ENCODE results near the gene USP49.
"Not testable (repeated sequence)": the region's sequence is repeated elsewhere in the genome, so short reads cannot be mapped to it uniquely, and the experiment has no call there.

The USP49 gene

DNA sequence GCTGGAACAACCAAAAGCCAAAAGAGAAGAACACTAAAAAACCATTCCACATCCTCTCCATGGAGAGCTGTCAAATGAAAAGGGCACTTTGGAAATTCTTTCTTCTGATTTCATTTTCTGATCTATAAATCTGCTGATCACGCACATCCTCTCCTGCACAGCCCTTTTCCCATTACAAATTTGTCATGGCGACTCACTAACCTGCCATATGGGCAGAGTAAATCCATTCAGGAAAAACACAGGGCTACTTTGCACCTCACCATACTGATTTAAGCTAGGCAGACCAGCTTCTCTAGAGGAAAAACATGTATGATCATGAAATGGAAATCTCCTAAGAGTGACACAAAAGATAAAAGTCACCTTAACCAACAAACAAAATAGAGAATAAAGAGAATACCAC lies 81.7 kb downstream of the USP49 start:
- TF ChIP-seq, protein P1, sequence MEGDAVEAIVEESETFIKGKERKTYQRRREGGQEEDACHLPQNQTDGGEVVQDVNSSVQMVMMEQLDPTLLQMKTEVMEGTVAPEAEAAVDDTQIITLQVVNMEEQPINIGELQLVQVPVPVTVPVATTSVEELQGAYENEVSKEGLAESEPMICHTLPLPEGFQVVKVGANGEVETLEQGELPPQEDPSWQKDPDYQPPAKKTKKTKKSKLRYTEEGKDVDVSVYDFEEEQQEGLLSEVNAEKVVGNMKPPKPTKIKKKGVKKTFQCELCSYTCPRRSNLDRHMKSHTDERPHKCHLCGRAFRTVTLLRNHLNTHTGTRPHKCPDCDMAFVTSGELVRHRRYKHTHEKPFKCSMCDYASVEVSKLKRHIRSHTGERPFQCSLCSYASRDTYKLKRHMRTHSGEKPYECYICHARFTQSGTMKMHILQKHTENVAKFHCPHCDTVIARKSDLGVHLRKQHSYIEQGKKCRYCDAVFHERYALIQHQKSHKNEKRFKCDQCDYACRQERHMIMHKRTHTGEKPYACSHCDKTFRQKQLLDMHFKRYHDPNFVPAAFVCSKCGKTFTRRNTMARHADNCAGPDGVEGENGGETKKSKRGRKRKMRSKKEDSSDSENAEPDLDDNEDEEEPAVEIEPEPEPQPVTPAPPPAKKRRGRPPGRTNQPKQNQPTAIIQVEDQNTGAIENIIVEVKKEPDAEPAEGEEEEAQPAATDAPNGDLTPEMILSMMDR (conservative IDR thresholded peaks at IDR 0.05; ENCODE audit: low read length): no peak
- H3K4me3 ChIP-seq (ENCODE audit: low read length): no peak overlapping the region

DNA sequence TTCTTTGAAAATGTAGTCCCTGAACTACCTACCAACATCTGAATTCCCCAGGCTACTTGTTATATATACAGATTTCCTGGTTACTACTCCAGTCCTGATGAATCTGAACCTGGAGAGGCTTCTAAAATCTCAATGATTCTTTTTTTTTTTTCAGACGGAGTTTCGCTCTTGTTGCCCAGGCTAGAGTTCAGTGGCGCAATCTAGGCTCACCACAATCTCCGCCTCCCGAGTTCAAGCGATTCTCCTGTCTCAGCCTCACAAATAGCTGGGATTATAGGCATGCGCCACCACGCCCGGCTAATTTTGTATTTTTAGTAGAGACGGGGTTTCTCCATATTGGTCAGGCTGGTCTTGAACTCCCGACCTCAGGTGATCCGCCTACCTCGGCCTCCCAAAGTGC lies 83.2 kb downstream of the USP49 start:
- DNase-seq (ENCODE audit: low read depth); H3K4me3 ChIP-seq (ENCODE audit: low read length): not testable (repeated sequence)

More for the DNA sequence above, 81.7 kb downstream of the USP49 start:
- no peak for DNase-seq (ENCODE audit: low read depth)

DNA sequence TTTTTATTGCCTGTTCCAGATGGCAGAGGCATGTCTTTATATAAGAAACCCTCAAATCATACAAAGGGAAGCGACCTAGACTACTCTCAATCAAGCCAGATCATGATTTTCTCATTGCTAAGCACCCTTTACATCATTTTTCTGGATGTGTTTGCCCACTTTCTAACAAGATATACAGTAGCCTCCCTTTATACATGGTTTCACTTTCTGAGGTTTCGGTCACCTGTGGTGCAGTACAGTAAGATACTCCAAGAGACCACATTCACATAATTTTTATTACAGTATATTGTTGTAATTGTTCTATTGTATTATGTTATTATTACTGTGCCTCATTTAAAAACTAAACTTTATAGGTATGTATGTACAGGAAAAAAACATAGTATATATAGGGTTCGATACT lies 84.1 kb downstream of the USP49 start:
- no peak overlapping the region for H3K4me3 ChIP-seq (ENCODE audit: low read length)
- TF ChIP-seq, protein P1 (conservative IDR thresholded peaks at IDR 0.05; ENCODE audit: low read length): no peak
- no peak for DNase-seq (ENCODE audit: low read depth)

DNA sequence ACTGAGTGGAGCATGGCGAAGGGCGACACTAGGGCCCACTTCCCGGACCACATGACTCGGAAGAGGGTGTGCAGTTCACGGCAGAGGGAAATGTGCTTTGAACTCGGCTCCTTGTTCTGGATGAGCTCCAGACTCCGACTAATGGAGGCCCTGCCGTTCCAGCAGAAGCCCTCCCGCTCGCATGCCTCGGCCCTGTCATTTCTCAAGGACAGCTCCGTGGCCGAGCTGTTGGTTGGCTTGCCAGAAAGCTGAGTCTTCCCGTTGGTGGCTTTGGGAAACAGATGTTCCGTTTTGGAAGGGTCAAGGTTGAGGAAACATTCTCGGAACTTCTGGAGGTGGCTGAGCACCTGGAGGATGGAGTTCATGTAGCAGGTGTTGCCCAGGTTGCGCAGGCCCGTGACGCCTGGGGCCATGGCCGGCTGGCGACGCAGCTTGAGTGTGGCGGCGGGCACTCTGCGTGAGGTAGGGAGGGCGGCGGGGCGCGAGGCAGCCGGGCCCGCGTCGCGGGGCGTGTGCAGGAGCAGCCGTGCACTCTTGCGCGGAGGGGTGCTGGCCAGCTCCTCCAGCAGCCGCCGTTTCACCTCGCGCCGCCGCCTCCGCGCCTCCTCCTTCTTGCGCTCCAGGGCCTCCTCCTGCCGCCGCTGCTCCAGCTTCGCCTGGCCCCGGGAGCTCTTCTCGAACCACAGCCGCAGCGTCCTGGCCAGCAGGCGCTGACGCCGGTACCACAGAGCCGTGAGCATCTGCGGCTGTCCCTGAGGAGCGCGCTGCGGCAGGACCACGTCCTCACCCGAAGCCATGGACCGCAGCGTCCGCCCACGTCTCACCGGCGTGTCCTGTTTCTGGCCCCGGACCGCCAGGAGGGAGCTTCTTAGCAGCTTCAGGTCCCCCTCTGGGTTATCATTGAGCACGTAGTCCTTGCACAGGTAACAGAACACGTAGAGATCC lies 89.1 kb downstream of the USP49 start:
- TF ChIP-seq, protein P1 (conservative IDR thresholded peaks at IDR 0.05; ENCODE audit: low read length): no peak
- no peak for DNase-seq (ENCODE audit: low read depth)
- H3K4me3 ChIP-seq (ENCODE audit: low read length): no peak overlapping the region

DNA sequence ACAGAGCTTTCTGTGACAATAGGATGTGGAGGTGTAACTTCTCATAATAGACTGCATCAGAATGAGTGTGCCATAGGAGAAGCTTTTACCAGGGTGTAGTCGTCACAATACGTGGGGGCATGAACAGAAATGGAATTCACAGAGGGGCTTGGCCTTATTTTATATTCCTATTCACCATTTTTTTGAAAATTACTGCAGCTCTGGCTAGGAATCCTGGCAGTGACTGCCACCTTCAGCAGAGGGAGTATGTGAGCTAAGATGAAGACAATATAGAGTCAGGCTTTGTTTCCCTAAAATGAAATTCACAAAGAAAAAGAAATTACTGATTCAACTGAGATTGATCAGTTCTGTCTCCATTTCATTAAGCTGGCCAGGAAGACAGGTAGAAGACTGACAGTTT lies 93.8 kb downstream of the USP49 start:
- TF ChIP-seq, protein P1 (conservative IDR thresholded peaks at IDR 0.05; ENCODE audit: low read length): peak; percentile 72
- DNase-seq (ENCODE audit: low read depth): peak; percentile 22

DNA sequence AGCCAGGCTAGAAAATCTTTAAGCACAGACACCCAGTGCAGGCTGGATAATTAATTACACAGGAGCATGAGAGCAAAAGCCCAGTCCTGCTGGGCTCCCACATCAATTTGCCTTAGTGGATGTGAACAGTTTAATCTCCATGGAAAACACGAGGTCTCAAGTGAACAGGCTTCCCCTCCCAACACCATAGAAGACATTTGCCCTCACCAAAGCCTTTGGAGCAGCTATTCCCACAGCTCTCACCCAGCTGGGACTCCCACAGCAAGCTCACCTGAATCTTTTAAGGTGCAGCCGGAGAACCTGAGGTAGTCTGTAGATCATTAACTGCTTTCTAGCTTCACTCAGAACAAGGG lies 95.6 kb downstream of the USP49 start:
- no peak for DNase-seq (ENCODE audit: low read depth)
- TF ChIP-seq, protein P1 (conservative IDR thresholded peaks at IDR 0.05; ENCODE audit: low read length): no peak

More for the DNA sequence above, 93.8 kb downstream of the USP49 start:
- no peak overlapping the region for H3K4me3 ChIP-seq (ENCODE audit: low read length)

DNA sequence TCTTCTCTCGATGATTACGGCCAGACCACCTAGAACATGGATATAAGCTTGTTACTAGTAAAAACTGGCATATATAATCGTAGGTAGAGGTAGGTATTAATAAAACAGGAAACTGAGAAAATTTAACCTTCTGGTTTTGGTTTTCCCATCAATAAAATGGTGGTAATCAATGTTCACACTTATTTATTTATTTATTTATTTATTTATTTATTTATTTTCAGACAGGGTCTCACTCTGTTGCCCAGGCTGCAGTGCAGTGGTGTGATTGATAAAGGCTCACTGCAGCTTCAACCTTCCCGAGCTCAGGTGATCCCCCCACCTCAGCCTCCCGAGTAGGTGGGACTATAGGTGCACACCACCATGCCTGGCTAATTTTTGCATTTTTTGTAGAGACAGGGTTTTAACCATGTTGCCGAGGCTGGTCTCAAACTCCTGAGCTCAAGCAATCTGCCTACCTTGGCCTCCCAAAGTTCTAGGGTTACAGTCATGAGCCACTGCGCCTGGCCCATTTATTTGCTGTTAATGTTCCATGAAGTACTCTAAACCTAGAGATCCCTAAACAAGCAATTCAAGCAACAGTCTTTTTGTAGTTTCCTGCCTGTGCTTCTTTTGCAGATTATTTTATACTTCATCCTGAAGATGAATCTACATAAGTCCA lies 96.1 kb downstream of the USP49 start:
- no peak overlapping the region for H3K4me3 ChIP-seq (ENCODE audit: low read length)
- TF ChIP-seq, protein P1 (conservative IDR thresholded peaks at IDR 0.05; ENCODE audit: low read length): no peak
- no peak for DNase-seq (ENCODE audit: low read depth)

More for the DNA sequence above, 95.6 kb downstream of the USP49 start:
- H3K4me3 ChIP-seq (ENCODE audit: low read length): no peak overlapping the region

Measured in AG10803 (cell line).